Activated CD4-positive, alpha-beta memory T cell treated with anti-CD3 and anti-CD28 coated beads for 36 hours (primary cell): Measurements from ENCODE around the gene FARS2. TPM values are rescaled to one million over a fixed set of nuclear protein-coding genes. Genes with fewer than 3 reads are reported as not detected.

Experiments
- CTCF ChIA-PET: fragments of 350-600 bp; sonication (Branson Sonifier 250); formaldehyde crosslinking; loops from one replicate; lab custom pipeline; 2021; ENCODE audit warnings: antibody characterized with exemption, inconsistent platforms; lab: Charles Lee
- POLR2A ChIA-PET: fragments of 350-600 bp; sonication (Branson Sonifier 250); formaldehyde crosslinking; loops from one replicate; lab custom pipeline; 2021; ENCODE audit warnings: antibody characterized with exemption; lab: Charles Lee
- DNase-seq: peaks from one replicate; pipeline ENCODE4 v3.0.0-alpha.2; 2020
- H3K27ac Mint-ChIP-seq: one replicate; pipeline ENCODE4 v1.8.0; 2021; ENCODE audit warnings: mixed read lengths
- H3K27me3 Mint-ChIP-seq: one replicate; pipeline ENCODE4 v1.8.0; 2021; ENCODE audit warnings: mixed read lengths
- H3K36me3 Mint-ChIP-seq: one replicate; pipeline ENCODE4 v1.8.0; 2021; ENCODE audit warnings: mixed read lengths
- H3K4me1 Mint-ChIP-seq: one replicate; pipeline ENCODE4 v1.8.0; 2021; ENCODE audit warnings: low read depth, mixed read lengths
- H3K4me3 Mint-ChIP-seq: one replicate; pipeline ENCODE4 v1.8.0; 2021; ENCODE audit warnings: mild to moderate bottlenecking, mixed read lengths
- H3K9me3 Mint-ChIP-seq: one replicate; pipeline ENCODE4 v1.8.0; 2021; ENCODE audit warnings: mixed read lengths
- intact Hi-C: fragments of 100-400 bp; cut with micrococcal nuclease; formaldehyde crosslinking; loops from one replicate; pipeline ENCODE4 v1.15.1; 2023
- total RNA-seq, 2 experiments: library from RNA; stranded (reverse); gene quantifications; one replicate each; pipeline ENCODE4 v1.2.3, GENCODE V29; 2021

FARS2 gene
- total RNA-seq, 2 experiments from 2014 or later: 22.7 to 23.7 TPM

DNA sequence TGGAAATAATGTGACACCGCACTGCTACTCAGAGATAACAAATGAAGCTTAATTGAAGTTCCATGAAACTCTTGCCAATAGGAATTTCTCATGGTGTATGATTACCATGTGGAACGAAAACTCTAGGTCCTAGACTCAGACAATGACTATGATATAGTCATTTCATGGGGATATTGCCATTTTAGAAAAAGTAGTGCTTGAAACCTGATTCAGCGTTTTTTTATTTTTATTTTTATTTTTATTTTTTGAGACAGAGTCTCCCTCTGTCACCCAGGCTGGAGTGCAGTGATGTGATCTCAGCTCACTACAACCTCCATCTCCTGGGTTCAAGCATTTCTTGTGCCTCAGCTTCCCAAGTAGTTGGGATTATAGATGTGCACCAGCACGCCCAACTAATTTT, 253.9 kb downstream of the FARS2 start:
- peaks cover 51% of the 10 kb centered on the region for H3K4me1 Mint-ChIP-seq
- H3K27me3 Mint-ChIP-seq: no peaks in the 10 kb centered on the region
- DNase-seq: no peak
- ChIA-PET CTCF (no interaction called here), POLR2A (no interaction called here)
- H3K9me3 Mint-ChIP-seq: no peaks in the 10 kb centered on the region
- H3K36me3 Mint-ChIP-seq: no peaks in the 10 kb centered on the region
- intact Hi-C loops: no loop called here
- no peak overlapping the region for H3K27ac Mint-ChIP-seq
- H3K4me3 Mint-ChIP-seq: no peak overlapping the region

GRCh38 chr6:5516036-5516435, 254.7 kb downstream of the FARS2 start:
- no peak overlapping the region for H3K4me3 Mint-ChIP-seq
- H3K36me3 Mint-ChIP-seq: no peaks in the 10 kb centered on the region
- ChIA-PET POLR2A (no interaction called here), CTCF (interaction anchor here (1.0 kb wide), 1 partner anchor 50 kb away, joined by 3 read pairs; no protein-coding TSS in a partner anchor)
- no peak overlapping the region for H3K27ac Mint-ChIP-seq
- H3K4me1 Mint-ChIP-seq: peaks cover 52% of the 10 kb centered on the region
- intact Hi-C loops: no loop called here
- H3K27me3 Mint-ChIP-seq: no peaks in the 10 kb centered on the region
- H3K9me3 Mint-ChIP-seq: no peaks in the 10 kb centered on the region
- no peak for DNase-seq

- ChIA-PET POLR2A (no interaction called here), CTCF (interaction anchor here (0.7 to 2.6 kb wide), 2 partner anchors 47 to 487 kb away, joined by 3 to 11 read pairs; no protein-coding TSS in a partner anchor)
- H3K36me3 Mint-ChIP-seq: no peaks in the 10 kb centered on the region
- H3K27me3 Mint-ChIP-seq: no peaks in the 10 kb centered on the region
- H3K4me1 Mint-ChIP-seq: peaks cover 57% of the 10 kb centered on the region
- intact Hi-C loops: loop anchor here (1.0 to 2.0 kb wide), 2 partner anchors 18 to 109 kb away; no protein-coding TSS in a partner anchor
- H3K27ac Mint-ChIP-seq: peak overlapping the region; percentile 73
- peak; percentile 64 for DNase-seq
- H3K4me3 Mint-ChIP-seq: no peak overlapping the region
- H3K9me3 Mint-ChIP-seq: no peaks in the 10 kb centered on the region
These were observed 256.5 kb downstream of the FARS2 start for GRCh38 chr6:5517796-5518195.

- no peak overlapping the region for H3K4me3 Mint-ChIP-seq
- H3K36me3 Mint-ChIP-seq: no peaks in the 10 kb centered on the region
- H3K9me3 Mint-ChIP-seq: no peaks in the 10 kb centered on the region
- H3K4me1 Mint-ChIP-seq: peaks cover 51% of the 10 kb centered on the region
- H3K27me3 Mint-ChIP-seq: no peaks in the 10 kb centered on the region
- intact Hi-C loops: loop anchor here (2.0 kb wide), 1 partner anchor 108 kb away; no protein-coding TSS in a partner anchor
- CTCF ChIA-PET: interaction anchor here (1.7 to 2.6 kb wide), 2 partner anchors 11 to 48 kb away, joined by 4 to 11 read pairs; no protein-coding TSS in a partner anchor
- DNase-seq: no peak
- no peak overlapping the region for H3K27ac Mint-ChIP-seq
- POLR2A ChIA-PET: no interaction called here
These were observed 257.7 kb downstream of the FARS2 start for GRCh38 chr6:5518936-5519491.

DNA sequence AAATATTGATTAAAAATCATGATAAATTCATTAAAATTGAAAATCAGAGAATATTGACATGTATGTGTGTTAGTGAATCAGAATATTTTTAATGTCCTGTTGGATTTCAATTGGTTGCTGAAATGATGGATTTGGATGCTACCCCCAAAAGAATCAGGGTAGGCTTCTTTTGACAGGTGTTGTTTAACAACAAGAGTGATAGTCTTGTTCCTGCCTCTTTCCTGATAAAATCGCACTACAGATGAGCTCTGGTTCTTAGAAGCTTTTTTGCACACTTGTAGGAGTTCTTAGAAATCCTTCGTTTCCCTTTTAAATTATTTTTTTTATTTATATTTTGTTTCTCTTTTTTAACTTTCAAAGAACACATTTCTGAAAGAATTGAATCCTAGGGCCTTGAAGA, 259.5 kb downstream of the FARS2 start:
- intact Hi-C loops: no loop called here
- CTCF ChIA-PET: interaction anchor here (0.6 to 1.7 kb wide), 3 partner anchors 11 to 20 kb away, joined by 3 to 4 read pairs (median 4); no protein-coding TSS in a partner anchor
- no peak overlapping the region for H3K27ac Mint-ChIP-seq
- POLR2A ChIA-PET: interaction anchor here (0.6 kb wide), 1 partner anchor 185 kb away, joined by 3 read pairs; no protein-coding TSS in a partner anchor
- peaks cover 40% of the 10 kb centered on the region for H3K4me1 Mint-ChIP-seq
- H3K9me3 Mint-ChIP-seq: no peaks in the 10 kb centered on the region
- no peak for DNase-seq
- H3K36me3 Mint-ChIP-seq: no peaks in the 10 kb centered on the region
- no peaks in the 10 kb centered on the region for H3K27me3 Mint-ChIP-seq
- no peak overlapping the region for H3K4me3 Mint-ChIP-seq

DNA sequence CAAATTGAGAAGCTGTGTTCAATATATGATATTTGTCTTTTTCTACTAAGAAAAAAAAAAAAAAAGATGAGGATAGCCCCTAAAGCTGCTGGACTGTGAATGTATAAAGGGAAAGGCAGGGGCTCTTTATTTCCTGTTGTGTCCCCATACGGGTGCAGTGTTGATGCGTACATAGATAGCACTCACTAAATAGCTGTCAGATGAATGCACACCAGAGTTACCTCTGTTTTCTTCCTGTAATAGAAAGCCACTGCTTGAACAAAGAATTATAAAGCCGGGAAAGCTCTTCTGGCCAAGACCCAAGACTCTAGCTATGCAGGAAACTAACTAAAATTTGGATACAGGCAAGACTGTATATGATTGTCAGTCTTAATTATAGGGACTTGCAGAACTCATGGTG, 260.0 kb downstream of the FARS2 start:
- no peak overlapping the region for H3K27ac Mint-ChIP-seq

DNA sequence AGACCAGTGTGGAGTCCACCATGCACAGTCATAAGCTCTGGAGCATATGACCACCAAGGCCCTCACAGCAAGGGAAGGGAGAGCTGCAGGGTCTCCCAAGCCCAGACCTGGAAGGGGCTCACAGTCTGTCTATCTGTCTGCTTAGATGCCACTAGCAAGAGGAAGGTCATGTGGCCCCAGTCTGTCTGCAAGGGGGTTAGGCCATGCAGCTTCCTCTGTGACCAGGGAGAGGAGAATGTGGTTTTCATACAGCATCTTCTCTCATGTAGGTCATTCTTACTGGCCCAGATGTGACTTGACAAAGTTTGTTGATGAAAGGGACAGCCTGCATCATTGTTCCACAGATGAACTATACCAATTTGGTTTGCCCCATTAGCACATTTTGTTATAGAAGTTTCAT, 260.8 kb downstream of the FARS2 start:
- no peak for DNase-seq
- no peak overlapping the region for H3K27ac Mint-ChIP-seq
- no peaks in the 10 kb centered on the region for H3K27me3 Mint-ChIP-seq
- ChIA-PET POLR2A (no interaction called here), CTCF (no interaction called here)
- no peaks in the 10 kb centered on the region for H3K9me3 Mint-ChIP-seq
- intact Hi-C loops: no loop called here
- H3K36me3 Mint-ChIP-seq: peaks cover 2% of the 10 kb centered on the region
- peaks cover 30% of the 10 kb centered on the region for H3K4me1 Mint-ChIP-seq
- H3K4me3 Mint-ChIP-seq: no peak overlapping the region

More for the DNA sequence above, 260.0 kb downstream of the FARS2 start:
- Mint-ChIP-seq H3K27me3 (no peaks in the 10 kb centered on the region), H3K9me3 (no peaks in the 10 kb centered on the region), H3K4me3 (no peak overlapping the region), H3K36me3 (no peaks in the 10 kb centered on the region), H3K4me1 (peaks cover 36% of the 10 kb centered on the region)
- no peak for DNase-seq
- intact Hi-C loops: no loop called here
- ChIA-PET CTCF (interaction anchor here (0.6 kb wide), 1 partner anchor 21 kb away, joined by 4 read pairs; no protein-coding TSS in a partner anchor), POLR2A (interaction anchor here (0.6 kb wide), 1 partner anchor 186 kb away, joined by 3 read pairs; no protein-coding TSS in a partner anchor)

DNA sequence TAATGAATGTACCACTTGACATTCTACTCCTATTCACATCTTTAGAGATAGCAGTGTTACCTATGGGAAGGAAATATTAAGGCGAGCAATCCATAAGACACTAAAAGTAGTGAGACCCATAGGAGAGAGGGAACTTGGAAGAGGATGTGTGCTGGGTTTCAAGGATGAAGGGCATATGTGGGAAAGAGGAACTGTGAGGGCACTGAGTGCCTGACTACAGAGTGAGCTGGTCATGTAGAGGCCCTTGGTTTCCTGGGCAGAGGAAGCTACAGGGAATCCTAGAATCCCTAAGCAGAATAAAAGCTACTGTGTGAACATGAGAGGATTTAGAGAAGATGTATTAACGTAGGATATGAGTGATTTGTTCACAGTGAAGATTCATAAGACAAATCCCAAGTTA, 262.8 kb downstream of the FARS2 start:
- no peaks in the 10 kb centered on the region for H3K9me3 Mint-ChIP-seq
- intact Hi-C loops: no loop called here
- DNase-seq: no peak
- peaks cover 3% of the 10 kb centered on the region for H3K36me3 Mint-ChIP-seq
- no peak overlapping the region for H3K4me3 Mint-ChIP-seq
- H3K27ac Mint-ChIP-seq: no peak overlapping the region
- ChIA-PET CTCF (no interaction called here), POLR2A (no interaction called here)
- no peaks in the 10 kb centered on the region for H3K27me3 Mint-ChIP-seq
- H3K4me1 Mint-ChIP-seq: peaks cover 19% of the 10 kb centered on the region

GRCh38 chr6:5525209-5525608, 263.9 kb downstream of the FARS2 start:
- Mint-ChIP-seq H3K4me1 (peaks cover 11% of the 10 kb centered on the region), H3K36me3 (peaks cover 3% of the 10 kb centered on the region), H3K27ac (no peak overlapping the region), H3K9me3 (no peaks in the 10 kb centered on the region), H3K27me3 (no peaks in the 10 kb centered on the region), H3K4me3 (no peak overlapping the region)
- DNase-seq: no peak
- intact Hi-C loops: no loop called here
- ChIA-PET POLR2A (no interaction called here), CTCF (no interaction called here)

DNA sequence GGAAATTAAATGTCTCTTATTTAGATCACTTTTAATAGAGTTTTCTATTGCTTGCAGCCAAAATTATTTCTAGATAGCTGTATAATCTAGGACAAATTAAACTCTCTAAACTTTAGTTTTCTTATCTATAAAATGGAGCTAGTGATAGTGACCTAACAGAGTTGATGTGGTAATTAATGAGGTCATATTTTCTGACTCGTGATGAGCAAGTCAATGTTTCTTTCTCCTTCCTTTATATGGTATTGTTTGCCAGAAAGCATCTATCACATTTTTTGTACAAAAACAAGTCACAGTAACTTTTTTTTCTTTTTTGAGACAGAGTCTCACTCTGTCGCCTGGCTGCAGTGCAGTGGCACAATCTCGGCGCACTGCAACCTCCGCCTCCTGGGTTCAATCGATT, 267.7 kb downstream of the FARS2 start:
- Mint-ChIP-seq H3K4me1 (peaks cover 7% of the 10 kb centered on the region), H3K36me3 (peaks cover 8% of the 10 kb centered on the region), H3K9me3 (no peaks in the 10 kb centered on the region), H3K27me3 (no peaks in the 10 kb centered on the region), H3K4me3 (no peak overlapping the region), H3K27ac (no peak overlapping the region)
- ChIA-PET POLR2A (no interaction called here), CTCF (no interaction called here)
- DNase-seq: no peak
- intact Hi-C loops: no loop called here

- ChIA-PET POLR2A (no interaction called here), CTCF (no interaction called here)
- H3K9me3 Mint-ChIP-seq: peaks cover 6% of the 10 kb centered on the region
- H3K4me1 Mint-ChIP-seq: peaks cover 7% of the 10 kb centered on the region
- DNase-seq: no peak
- no peak overlapping the region for H3K4me3 Mint-ChIP-seq
- H3K36me3 Mint-ChIP-seq: peaks cover 13% of the 10 kb centered on the region
- H3K27ac Mint-ChIP-seq: no peak overlapping the region
- no peaks in the 10 kb centered on the region for H3K27me3 Mint-ChIP-seq
- intact Hi-C loops: no loop called here
These were observed 268.4 kb downstream of the FARS2 start for GRCh38 chr6:5529733-5530132.

GRCh38 chr6:5531161-5531560, 269.8 kb downstream of the FARS2 start:
- H3K27ac Mint-ChIP-seq: no peak overlapping the region
- peaks cover 16% of the 10 kb centered on the region for H3K36me3 Mint-ChIP-seq
- peaks cover 7% of the 10 kb centered on the region for H3K9me3 Mint-ChIP-seq
- peaks cover 7% of the 10 kb centered on the region for H3K4me1 Mint-ChIP-seq
- POLR2A ChIA-PET: no interaction called here
- intact Hi-C loops: no loop called here
- no peak for DNase-seq
- H3K27me3 Mint-ChIP-seq: no peaks in the 10 kb centered on the region
- CTCF ChIA-PET: interaction anchor here (1.3 kb wide), 1 partner anchor 11 kb away, joined by 3 read pairs; no protein-coding TSS in a partner anchor
- H3K4me3 Mint-ChIP-seq: no peak overlapping the region
